ENCODE results near the gene MYO9A. TPM values are rescaled to one million over a fixed set of nuclear protein-coding genes. Genes with fewer than 3 reads are reported as not detected.
"Not testable (repeated sequence)": the region's sequence is repeated elsewhere in the genome, so short reads cannot be mapped to it uniquely, and the experiment has no call there.

MYO9A gene
- total RNA-seq, 2 donors from 2014 or later = 12.9 to 27.8 TPM

GRCh38 chr15:72060687-72061250, 57.2 kb downstream of the MYO9A start:
- Histone ChIP-seq H3K4me3 (no peak overlapping the region), H3K4me1 (no peaks in the 10 kb centered on the region), H3K27me3 (no peaks in the 10 kb centered on the region), H3K36me3 (replicated peaks in 1 of 2; ENCODE audit: insufficient read depth in 1 of 2, low read depth in 2 of 2) (no peaks in the 10 kb centered on the region), H3K9me3 (no peaks in the 10 kb centered on the region), H3K27ac (no peak overlapping the region)
- ATAC-seq = no peak
- TF ChIP-seq POLR2A (IDR thresholded peaks at IDR 0.05) = no peak
- TF ChIP-seq, protein P1, sequence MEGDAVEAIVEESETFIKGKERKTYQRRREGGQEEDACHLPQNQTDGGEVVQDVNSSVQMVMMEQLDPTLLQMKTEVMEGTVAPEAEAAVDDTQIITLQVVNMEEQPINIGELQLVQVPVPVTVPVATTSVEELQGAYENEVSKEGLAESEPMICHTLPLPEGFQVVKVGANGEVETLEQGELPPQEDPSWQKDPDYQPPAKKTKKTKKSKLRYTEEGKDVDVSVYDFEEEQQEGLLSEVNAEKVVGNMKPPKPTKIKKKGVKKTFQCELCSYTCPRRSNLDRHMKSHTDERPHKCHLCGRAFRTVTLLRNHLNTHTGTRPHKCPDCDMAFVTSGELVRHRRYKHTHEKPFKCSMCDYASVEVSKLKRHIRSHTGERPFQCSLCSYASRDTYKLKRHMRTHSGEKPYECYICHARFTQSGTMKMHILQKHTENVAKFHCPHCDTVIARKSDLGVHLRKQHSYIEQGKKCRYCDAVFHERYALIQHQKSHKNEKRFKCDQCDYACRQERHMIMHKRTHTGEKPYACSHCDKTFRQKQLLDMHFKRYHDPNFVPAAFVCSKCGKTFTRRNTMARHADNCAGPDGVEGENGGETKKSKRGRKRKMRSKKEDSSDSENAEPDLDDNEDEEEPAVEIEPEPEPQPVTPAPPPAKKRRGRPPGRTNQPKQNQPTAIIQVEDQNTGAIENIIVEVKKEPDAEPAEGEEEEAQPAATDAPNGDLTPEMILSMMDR (IDR thresholded peaks at IDR 0.05) = no peak
- no peak for DNase-seq
- intact Hi-C loops (cut with DNase I) = no loop called here
- WGBS, 2 donors = 85 to 89% methylated on average over 2 of the region's 2 CpGs

GRCh38 chr15:72058585-72058984, 59.4 kb downstream of the MYO9A start:
- no peak overlapping the region for H3K27ac ChIP-seq
- intact Hi-C loops (cut with DNase I) = no loop called here
- TF ChIP-seq, protein P1 (IDR thresholded peaks at IDR 0.05) = no peak
- TF ChIP-seq POLR2A (IDR thresholded peaks at IDR 0.05) = no peak
- H3K27me3 ChIP-seq = no peaks in the 10 kb centered on the region
- no peak for ATAC-seq
- no peaks in the 10 kb centered on the region for H3K9me3 ChIP-seq
- H3K4me1 ChIP-seq = no peaks in the 10 kb centered on the region
- no peak overlapping the region for H3K4me3 ChIP-seq
- WGBS, 2 donors = 88 to 96% methylated on average over 1 of the region's 1 CpG
- H3K36me3 ChIP-seq (replicated peaks in 1 of 2; ENCODE audit: insufficient read depth in 1 of 2, low read depth in 2 of 2) = no peaks in the 10 kb centered on the region
- no peak for DNase-seq

DNA sequence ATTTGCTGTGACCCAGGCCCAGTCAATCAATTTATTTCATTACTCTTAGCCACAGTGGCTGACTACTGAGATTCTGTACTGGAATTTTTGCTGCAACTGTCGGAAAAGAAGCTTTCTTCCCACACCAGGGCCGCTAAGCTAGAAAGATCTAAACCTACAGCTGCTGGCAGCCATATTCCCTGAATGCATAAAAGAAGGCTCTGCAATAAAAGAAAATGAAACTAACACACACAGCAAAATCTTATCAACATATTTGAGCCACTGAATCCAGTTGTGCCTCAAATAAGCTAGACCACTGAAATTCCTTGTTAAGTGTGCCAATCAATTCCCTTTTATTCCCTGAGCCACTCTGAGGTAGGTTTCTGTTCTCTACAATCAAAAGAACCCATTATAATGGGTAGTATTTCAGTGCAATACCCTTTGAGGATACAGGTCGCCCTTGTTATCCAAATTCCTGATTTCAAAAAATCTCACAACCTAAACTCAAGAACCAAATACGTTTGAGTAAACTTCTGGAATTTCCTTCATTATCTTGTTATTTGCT, 60.3 kb downstream of the MYO9A start:
- 73% methylated on average over 4 of the region's 4 CpGs for WGBS, 2 donors
- intact Hi-C loops (cut with DNase I) = no loop called here
- H3K36me3 ChIP-seq (replicated peaks in 1 of 2; ENCODE audit: insufficient read depth in 1 of 2, low read depth in 2 of 2) = no peaks in the 10 kb centered on the region
- no peak for ATAC-seq
- no peak overlapping the region for H3K27ac ChIP-seq
- H3K27me3 ChIP-seq = no peaks in the 10 kb centered on the region
- no peaks in the 10 kb centered on the region for H3K4me1 ChIP-seq
- no peak for DNase-seq
- TF ChIP-seq, protein P1 (IDR thresholded peaks at IDR 0.05) = no peak
- no peak for TF ChIP-seq POLR2A (IDR thresholded peaks at IDR 0.05)
- no peak overlapping the region for H3K4me3 ChIP-seq
- no peaks in the 10 kb centered on the region for H3K9me3 ChIP-seq

DNA sequence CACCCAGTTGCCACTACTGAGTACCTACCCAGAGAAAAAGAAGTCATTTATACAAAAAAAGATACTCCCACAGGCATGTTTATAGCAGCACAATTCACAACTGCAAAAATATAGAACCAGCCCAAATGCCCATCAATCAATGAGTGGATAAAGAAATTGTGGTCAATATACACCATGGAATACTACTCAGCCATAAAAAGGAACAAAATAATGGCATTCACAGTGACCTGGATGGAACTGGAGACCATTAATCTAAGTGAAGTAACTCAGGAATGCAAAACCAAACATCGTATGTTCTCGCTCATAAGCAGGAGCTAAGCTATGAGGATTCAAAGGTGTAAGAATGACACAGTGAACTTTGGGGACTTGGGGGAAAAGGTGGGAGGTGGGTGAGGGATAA, 61.7 kb downstream of the MYO9A start:
- DNase-seq; intact Hi-C loops (cut with DNase I); ATAC-seq; H3K9me3 ChIP-seq; H3K4me3 ChIP-seq; H3K4me1 ChIP-seq; H3K27me3 ChIP-seq; H3K36me3 ChIP-seq (replicated peaks in 1 of 2; ENCODE audit: insufficient read depth in 1 of 2, low read depth in 2 of 2); H3K27ac ChIP-seq: not testable (repeated sequence)
- WGBS, 2 donors = 92 to 98% methylated on average over 2 of the region's 2 CpGs

- intact Hi-C loops (cut with DNase I); ATAC-seq: not testable (repeated sequence)
- 94 to 97% methylated on average over 7 of the region's 7 CpGs for WGBS, 2 donors
These were observed 64.7 kb downstream of the MYO9A start for GRCh38 chr15:72053297-72053696.

GRCh38 chr15:72050700-72051099, 67.2 kb downstream of the MYO9A start:
- Histone ChIP-seq H3K36me3 (replicated peaks in 1 of 2; ENCODE audit: insufficient read depth in 1 of 2, low read depth in 2 of 2) (no peaks in the 10 kb centered on the region), H3K27me3 (no peaks in the 10 kb centered on the region), H3K27ac (no peak overlapping the region), H3K4me3 (no peak overlapping the region), H3K4me1 (no peaks in the 10 kb centered on the region), H3K9me3 (no peaks in the 10 kb centered on the region)
- 100% methylated on average over 1 of the region's 1 CpG for WGBS, 2 donors
- intact Hi-C loops (cut with DNase I) = no loop called here
- no peak for TF ChIP-seq POLR2A (IDR thresholded peaks at IDR 0.05)
- TF ChIP-seq, protein P1 (IDR thresholded peaks at IDR 0.05) = no peak
- DNase-seq (no peak), ATAC-seq (no peak)

More at GRCh38 chr15:72053297-72053696, 64.7 kb downstream of the MYO9A start:
- not testable (repeated sequence) for H3K4me1 ChIP-seq; H3K9me3 ChIP-seq; H3K36me3 ChIP-seq (replicated peaks in 1 of 2; ENCODE audit: insufficient read depth in 1 of 2, low read depth in 2 of 2); H3K27me3 ChIP-seq; DNase-seq; H3K27ac ChIP-seq; H3K4me3 ChIP-seq

Measured in body of pancreas (tissue), 4 donors.